AG20443 (cell line): ENCODE measurements around the gene DLGAP4.

Experiments
- DNase-seq: peaks from one replicate; pipeline ENCODE4 v3.0.0; 2012; ENCODE audit warnings: low spot score, mixed read lengths

DLGAP4 gene

GRCh38 chr20:36305602-36306551 lies at the start of gene DLGAP4:
Gene DLGAP4 (plus strand): TSS chr20:36306339. CDS start chr20:36431718, 125,379 bp downstream.
- DNase-seq = no peak

- DNase-seq = no peak
Observed at GRCh38 chr20:36259177-36260061, 46.7 kb upstream of the DLGAP4 start.

GRCh38 chr20:36260316-36260715 lies 45.8 kb upstream of the DLGAP4 start:
- no peak for DNase-seq

- DNase-seq = no peak
Observed at GRCh38 chr20:36261389-36262105, 44.6 kb upstream of the DLGAP4 start.

GRCh38 chr20:36262440-36262839 lies 43.7 kb upstream of the DLGAP4 start:
- DNase-seq = no peak

GRCh38 chr20:36264426-36265246 lies 41.5 kb upstream of the DLGAP4 start:
- DNase-seq = no peak

- DNase-seq = no peak
Observed at GRCh38 chr20:36266189-36266588, 40.0 kb upstream of the DLGAP4 start.

GRCh38 chr20:36267605-36268381 lies 38.3 kb upstream of the DLGAP4 start:
- no peak for DNase-seq

- no peak for DNase-seq
Observed at GRCh38 chr20:36268440-36269342, 37.4 kb upstream of the DLGAP4 start.

GRCh38 chr20:36269507-36269906 lies 36.6 kb upstream of the DLGAP4 start:
- DNase-seq = no peak

- no peak for DNase-seq
Observed at GRCh38 chr20:36270744-36271638, 35.1 kb upstream of the DLGAP4 start.

GRCh38 chr20:36271639-36272546 lies 34.2 kb upstream of the DLGAP4 start:
- DNase-seq = no peak

- no peak for DNase-seq
Observed at GRCh38 chr20:36272547-36273220, 33.5 kb upstream of the DLGAP4 start.

GRCh38 chr20:36273414-36274180 lies 32.5 kb upstream of the DLGAP4 start:
- DNase-seq = peak; percentile 58

- no peak for DNase-seq
Observed at GRCh38 chr20:36274181-36274841, 31.8 kb upstream of the DLGAP4 start.
